Fibroblast of gingiva (primary cell): ENCODE data around the gene FLAD1.

Experiments used
- DNase-seq: peaks from one replicate; pipeline ENCODE4 v3.0.0-alpha.2; 2011; ENCODE audit warnings: low read depth

The FLAD1 gene

GRCh38 chr1:154952664-154953063 is 30.5 kb upstream of the FLAD1 start:
- DNase-seq = no peak

GRCh38 chr1:154953611-154954038 is 29.5 kb upstream of the FLAD1 start:
- no peak for DNase-seq

DNA sequence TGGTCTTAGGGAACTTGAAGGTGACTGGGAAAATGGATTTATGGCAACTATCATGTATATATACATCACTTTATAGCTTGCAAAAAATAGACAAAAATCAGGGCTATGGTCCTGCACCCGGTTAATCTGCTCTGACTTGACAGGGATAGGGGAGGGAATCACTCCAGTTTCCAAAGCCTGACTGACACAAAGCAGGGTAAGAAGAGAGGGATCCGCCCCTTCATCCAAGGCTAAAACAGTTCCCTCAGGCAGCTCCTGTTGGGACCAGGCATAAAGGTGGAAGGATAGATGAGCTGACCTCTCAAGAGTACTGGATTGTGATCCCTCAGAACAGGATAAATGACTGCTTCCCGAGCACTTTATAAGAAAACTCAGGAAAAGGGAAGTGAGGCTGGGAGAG is 28.6 kb upstream of the FLAD1 start:
- no peak for DNase-seq

DNA sequence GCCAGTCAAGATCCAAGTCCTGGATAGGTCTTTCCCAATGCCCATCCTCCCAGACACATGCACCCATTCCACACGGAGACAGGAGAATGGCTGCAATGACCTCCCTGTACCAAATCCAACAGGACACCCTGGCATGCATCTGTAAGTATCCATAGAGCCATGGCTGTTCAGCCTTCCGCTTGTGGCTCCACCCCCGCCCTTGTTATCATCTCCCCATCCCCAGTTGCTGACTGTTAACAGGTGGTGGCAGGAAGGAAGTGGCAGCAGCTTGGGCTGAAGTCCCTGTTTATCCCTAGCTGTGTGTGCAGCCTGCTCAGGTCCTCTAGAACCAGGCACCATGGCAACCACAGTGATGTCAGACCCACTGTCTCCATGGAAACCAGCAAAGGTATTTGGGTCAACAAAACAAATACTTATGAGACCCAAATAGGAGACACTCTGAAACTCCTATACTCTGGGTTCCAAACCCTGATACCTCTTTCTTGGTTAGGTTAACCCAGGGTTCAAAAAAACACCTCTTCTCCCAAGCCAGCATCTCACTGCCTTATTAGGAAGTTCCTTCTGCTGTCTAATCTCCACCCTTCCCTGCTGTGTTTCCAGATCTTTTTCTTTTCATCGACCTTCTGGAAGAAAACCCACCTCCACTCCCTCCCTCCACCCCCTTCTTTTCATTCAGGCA is 28.0 kb upstream of the FLAD1 start:
- DNase-seq = peak; percentile 67

GRCh38 chr1:154955718-154956543 is 27.2 kb upstream of the FLAD1 start, which contains the start of gene PBXIP1:
Gene PBXIP1, minus strand, starts transcription at chr1:154956099. Its CDS starts 2,378 bp downstream, at chr1:154953721.
- peak; percentile 82 for DNase-seq

- DNase-seq = no peak
Measured at GRCh38 chr1:154956544-154956941, 26.6 kb upstream of the FLAD1 start.

GRCh38 chr1:154957091-154957657 is 26.0 kb upstream of the FLAD1 start:
- no peak for DNase-seq

- DNase-seq = no peak
Measured at GRCh38 chr1:154958036-154958435, 25.1 kb upstream of the FLAD1 start.

DNA sequence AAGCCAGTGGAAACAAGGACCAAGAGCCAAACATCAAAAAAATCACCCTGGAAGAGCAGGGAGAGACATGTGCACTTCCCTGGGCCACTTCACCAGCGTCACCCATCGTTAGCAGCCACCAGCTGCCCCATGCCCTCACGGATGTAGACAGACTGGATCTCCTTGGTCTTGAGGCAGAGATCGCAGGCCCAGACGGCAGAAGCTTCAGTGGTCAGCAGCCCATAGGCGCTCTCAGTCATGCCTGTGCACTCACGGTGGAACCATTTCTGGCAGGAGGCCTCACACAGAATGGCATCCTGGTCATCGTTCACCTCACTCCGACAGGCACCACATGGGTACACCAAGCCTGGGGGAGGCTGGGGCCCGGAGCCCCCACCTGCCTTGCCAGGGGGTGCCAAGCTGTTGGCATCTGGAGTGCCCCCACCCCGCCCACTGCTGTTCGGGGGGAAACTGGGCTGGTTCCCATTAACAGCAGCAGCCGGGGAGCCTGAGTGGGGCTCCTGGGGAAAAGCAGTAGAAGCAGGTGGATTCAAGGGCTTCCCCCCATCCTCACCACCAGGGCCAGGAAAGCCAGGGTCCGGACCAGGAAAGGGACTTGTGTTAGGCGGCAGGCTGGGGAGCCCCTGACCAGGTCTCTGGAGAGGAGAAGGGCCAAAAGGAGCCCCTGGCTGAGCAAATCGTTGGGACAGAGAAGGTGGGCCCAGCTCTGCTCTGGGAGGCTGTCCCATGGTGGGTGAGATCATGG is 24.3 kb upstream of the FLAD1 start:
- DNase-seq = no peak

- DNase-seq = no peak
Measured at GRCh38 chr1:154959426-154959780, 23.7 kb upstream of the FLAD1 start.

DNA sequence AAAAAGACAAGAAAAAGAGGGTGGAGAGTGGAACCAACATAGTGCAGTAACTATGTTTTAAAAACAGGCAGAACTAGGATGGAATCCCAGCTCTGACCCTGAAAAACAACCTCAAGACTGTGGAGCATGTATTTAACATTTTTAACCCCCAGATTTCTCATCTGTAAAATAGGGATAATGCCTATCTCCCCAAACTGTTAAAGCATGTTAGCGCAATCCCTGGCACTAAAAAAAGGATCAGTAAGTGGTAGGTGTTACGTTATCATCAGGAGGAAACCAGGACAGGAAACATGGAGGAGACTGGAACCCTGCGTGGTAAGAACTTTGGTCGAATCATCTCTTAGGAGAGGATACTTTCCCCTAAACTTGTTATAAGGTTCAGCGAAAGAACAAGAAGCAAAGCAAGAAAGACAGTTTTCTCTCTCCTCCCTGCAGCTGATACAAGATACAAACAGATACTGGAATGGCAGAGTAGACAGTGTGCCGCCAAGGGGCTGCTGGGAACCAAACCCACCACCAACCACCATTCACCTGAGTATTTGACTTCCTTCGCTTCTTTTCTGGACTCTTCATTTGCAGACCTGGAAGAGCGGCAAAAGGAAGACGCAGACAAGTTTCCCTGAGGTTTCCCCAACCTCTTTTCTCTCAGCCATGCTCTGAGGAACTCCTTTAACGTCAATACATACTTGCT is 22.6 kb upstream of the FLAD1 start:
- no peak for DNase-seq

GRCh38 chr1:154961207-154962155 is 21.7 kb upstream of the FLAD1 start, which contains the start of gene PYGO2:
Gene PYGO2, minus strand, starts transcription at chr1:154961782. Its CDS starts 206 bp downstream, at chr1:154961576.
- DNase-seq = peak; percentile 73

DNA sequence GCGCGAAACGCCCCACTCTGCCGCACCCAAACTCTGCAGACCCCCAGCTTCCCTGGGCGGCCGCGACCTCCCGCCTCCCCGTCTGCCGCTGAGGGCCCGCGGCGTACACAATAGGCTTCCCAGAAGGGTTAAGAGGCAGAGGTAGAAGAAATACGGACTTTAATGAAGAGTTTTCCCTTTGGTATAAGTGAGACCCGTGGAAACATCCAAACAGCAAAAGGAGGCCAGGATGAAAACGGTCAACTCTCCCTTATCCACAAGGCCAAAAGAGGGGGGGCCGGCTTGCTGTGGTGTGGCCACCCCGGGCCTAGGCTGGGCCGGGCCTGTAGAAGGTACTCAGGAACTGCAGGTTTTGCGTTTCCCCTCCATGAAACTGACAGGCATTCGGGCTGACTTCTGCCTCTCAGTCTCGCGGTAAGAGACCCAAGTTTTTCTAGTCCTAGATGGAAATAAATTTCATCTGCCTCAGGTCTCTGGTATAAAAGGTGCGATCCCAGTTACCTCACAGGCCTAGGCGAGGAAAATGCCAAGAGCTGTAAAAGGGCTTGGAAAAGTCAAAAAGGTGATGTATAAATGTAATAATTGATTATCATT is 20.9 kb upstream of the FLAD1 start:
- no peak for DNase-seq

- DNase-seq = no peak
Measured at GRCh38 chr1:154962795-154963330, 20.3 kb upstream of the FLAD1 start.

- no peak for DNase-seq
Measured at GRCh38 chr1:154963643-154964042, 19.5 kb upstream of the FLAD1 start.

DNA sequence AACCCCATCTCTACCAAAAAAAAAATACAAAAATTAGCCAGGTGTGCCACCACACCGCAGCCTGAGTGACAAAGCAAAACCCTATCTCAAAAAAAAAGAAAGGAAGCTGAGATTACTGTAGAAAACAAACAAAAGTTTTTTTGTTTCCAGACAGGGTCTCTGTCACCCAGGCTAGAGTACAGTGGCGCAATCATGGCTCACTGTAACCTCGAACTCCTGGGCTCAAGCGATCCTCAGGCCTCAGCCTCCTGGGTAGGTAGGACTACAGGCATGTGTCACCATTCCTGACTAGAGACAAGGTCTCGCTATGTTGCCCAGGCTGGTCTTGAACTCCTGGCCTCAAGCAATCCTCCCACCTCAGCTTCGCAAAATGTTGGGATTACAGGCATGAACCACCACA is 18.8 kb upstream of the FLAD1 start:
- DNase-seq = no peak

DNA sequence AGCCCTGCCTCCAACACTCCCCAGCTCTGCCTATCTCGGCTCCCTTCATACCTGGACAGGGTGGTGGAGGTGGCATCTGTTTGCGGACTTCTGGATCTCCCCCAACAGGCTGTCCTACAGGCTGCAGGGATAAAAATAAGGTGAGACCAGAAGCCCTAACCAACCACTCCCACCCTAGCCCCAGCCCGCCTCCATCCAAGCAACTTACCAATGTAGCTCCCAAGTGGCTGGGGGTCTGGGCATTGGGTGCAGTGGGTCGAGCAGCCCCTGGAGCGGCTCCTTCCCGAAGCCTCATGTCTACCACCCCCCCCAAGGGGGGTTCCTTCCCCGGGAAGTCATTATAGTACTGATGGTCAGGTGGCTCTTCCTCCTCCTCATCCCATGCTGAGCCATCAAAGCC is 17.0 kb upstream of the FLAD1 start:
- no peak for DNase-seq

GRCh38 chr1:154967331-154967950 is 15.7 kb upstream of the FLAD1 start:
- no peak for DNase-seq

DNA sequence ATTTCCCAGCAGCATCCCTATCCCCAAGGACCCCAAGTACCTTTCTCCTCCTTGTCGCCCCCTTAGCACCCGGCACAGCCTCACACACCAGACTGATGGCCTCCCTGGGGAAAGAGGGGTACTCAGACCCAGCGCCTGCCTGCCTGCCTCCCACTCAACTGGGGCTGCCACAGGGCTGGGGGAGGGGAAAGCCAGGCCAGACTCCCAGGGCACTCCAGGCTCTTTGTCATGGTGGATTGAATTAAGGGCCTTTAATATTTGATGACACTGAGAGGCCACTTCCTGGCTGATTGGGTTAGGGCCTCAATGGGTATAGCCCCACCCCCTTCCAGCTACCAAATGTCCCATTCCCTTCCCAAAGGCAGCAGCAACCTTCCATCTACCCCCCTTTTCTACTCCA is 14.4 kb upstream of the FLAD1 start:
- no peak for DNase-seq
